Fibroblast of the conjunctiva (primary cell): ENCODE data around the gene ABHD15.

Experiments used
- DNase-seq: peaks from one replicate; pipeline ENCODE4 v3.0.0-alpha.2; 2010; ENCODE audit warnings: low read depth

The ABHD15 gene

GRCh38 chr17:29594519-29595090 is 27.8 kb upstream of the ABHD15 start:
- DNase-seq: no peak

- no peak for DNase-seq
These were observed 27.0 kb upstream of the ABHD15 start for GRCh38 chr17:29593591-29594518.

GRCh38 chr17:29592850-29593551 is 26.2 kb upstream of the ABHD15 start, which contains the start of gene ANKRD13B:
ANKRD13B (plus strand) TSS chr17:29593132; CDS start chr17:29593622, 490 bp downstream.
- DNase-seq: no peak

DNA sequence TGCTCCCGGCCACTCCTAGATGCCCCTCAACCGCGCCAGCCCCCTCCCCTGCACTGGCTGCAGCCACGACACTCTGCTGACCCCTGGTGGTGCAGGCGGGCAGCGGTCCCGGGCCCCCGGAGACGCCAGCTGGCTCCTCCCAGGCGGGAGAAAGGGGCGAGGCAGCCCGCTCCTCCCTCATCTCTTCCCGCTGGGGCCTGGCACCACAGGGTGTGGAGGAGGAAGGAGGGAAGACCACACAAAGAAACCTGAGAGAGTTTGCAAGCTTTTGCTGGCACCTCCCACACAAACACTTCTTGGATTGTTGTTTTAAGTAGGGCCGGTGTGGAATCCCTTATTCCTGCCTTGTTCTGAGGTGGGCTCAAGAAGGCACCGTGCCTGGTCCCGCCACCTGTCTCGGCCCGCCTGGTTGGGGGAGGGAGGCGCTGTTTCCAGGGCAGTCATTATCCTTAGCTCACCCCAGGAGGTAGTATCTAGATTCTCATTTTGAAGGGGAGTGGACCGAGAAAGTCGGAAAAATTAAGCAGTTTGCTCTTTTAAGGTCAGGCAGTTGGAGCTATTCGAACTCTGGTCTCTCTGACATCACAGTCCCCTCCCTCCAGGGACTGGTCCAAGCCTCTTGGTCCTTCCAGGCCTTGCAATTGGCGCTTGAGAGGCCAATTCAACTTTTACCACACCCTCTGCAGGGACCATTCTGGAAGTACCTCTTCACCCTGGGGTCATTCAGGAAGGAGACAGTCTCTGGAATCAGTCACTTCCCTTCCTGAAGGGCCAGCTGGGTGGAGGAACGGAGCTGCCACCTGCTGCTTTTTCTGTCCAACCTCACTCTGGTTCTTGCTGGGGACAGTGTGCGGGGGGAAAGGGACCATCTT is 25.1 kb upstream of the ABHD15 start:
- DNase-seq: peak; percentile 69

DNA sequence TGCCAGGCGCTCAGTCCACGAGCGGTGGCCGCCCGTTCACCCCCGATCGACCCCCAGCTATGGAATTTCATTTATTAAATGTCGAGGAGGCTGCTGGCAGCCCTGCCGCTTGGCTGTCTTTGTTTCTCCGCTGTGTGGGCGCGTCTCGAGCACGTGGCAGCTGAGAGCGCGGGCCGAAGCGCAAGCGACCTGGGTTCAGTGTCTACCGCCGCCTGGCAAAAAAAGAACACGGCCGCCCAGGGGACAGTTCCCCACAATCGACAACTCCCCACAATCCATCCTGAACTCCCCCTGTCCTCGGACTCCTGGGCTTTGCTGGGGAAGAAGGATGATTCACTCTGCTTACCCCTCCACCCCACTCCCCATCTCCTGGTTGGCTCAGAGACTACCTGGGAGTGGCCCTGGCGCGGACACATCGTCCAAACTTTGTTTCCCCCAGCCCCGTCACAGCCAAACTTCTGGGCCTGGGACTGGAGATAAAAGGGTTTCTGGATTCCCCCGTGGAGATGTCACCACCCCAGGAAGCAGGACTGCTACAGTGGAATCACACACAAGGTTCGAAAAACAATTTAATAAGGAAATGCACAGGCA is 24.4 kb upstream of the ABHD15 start:
- no peak for DNase-seq

DNA sequence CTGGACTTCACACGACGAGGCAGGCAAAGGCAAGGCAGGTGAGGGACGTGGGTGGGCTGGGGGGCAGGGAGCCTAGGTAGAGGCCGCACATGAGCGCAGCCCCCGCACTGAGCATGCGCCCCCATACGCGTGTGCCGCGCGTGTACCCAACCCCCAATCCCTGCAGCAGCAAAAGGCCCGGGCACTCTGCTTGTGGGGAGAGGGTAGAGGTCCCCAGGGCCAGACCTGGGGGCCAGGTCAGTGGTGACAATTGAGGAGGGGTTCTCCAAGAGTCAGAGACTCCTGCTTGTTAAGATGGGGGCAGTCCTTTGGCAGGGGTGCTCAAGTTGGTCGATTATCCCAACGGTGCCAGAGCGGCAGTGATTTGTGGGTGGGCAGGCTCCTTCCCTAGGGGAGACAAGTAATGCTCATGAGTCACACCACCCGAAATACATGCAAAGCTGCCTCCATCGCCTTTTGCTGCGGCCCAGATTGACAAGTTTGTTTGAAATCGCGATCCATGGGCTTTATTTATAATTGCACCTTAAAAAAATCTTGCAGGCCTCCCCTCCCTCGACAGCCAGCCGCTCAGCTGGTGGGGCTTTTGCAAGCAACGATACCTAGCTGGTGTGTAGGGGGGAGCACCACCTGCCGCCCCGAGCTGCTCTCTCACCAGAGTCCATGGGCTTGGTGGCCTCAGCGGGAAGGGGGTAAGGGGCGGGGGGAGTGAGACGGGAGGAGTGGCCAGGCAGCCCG is 23.7 kb upstream of the ABHD15 start:
- no peak for DNase-seq

DNA sequence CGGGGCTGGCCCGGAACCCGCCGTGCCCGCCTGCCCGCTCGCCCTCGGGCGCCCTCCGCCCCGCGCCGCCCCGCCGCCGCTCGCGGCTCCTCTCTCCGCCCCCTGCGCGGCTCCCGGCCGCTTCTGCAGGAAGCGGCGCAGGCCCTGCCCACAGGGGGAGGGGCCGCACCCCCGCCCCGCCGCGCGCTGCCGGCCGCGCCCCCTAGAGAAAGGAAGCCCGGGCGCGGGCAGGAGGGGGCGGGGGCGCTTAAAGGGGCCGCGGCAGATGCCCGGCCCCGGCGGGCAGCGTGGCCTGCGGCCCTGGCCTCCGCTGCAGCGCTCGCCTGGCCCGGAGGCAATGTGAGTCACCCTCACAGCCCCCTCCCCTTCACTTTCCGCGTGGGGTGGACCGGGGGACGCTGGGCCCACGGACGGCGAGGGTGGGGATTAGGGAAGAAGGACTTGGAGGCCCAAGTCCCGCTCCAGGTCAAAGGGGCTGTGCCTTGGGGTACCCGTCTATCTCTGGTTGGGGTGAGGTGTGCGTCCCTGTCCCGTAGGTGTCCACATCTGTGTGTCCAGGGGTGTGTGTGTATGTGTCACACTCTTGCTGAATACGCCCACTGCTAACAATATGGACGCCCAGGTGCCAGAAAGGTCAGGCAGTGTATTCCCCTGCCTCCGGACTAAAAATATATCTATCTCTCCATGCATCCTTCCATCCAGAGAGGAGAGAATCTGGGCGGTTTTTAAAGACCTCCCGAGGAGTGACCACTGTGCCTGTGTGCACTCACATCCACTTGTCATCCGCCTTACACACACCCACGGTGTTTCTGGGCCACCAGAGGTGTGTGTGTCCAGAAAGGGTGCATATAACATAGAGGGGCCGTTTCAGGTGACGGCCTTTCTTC is 22.9 kb upstream of the ABHD15 start, which contains the start of gene GIT1:
TSS of gene GIT1 (minus strand) at position 125 of the 887 bp plus-strand sequence. CDS start 270 bp downstream, outside the sequence.
- DNase-seq: peak; percentile 65

DNA sequence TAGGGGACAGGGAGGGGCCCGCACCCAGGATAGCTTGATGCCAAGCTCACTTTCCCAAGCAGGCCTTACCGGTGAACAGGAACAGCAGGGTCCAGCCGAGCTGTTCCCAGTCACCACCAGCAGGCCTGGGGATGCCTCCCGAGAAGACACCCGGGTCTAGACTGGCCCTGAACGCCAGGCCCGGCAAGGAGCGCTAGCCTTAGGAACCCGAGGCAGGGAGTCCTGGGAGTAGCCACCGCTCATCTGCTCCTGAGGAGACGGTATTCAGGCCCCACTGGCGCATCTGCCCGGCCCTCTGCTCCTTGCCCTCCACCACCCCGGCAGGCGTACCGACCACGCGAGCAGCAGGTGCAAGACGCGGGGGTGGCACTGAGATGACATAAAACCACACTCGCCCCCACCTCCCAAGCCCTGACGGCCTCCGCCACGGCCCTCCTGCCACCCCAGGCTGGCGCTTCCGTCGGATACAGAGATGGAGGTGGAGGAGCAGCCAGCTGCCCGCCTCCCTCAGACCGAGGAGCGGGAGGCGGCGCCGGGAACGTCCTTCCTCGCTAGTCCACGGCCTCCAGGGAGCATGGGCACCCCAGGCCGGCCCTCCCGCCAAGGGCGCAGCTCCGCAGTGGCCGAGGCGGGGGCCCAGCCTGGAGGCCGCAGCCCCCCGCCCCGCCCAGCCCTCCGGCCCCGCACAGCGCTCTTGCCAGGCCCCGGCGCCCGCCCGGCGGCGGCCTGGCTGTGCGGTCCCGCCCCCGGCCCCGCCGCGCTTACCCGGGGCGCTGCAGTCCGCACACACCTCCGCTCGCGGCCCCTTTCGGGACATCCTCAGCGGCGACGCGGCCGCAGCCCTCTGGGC is 21.9 kb upstream of the ABHD15 start:
- no peak for DNase-seq

DNA sequence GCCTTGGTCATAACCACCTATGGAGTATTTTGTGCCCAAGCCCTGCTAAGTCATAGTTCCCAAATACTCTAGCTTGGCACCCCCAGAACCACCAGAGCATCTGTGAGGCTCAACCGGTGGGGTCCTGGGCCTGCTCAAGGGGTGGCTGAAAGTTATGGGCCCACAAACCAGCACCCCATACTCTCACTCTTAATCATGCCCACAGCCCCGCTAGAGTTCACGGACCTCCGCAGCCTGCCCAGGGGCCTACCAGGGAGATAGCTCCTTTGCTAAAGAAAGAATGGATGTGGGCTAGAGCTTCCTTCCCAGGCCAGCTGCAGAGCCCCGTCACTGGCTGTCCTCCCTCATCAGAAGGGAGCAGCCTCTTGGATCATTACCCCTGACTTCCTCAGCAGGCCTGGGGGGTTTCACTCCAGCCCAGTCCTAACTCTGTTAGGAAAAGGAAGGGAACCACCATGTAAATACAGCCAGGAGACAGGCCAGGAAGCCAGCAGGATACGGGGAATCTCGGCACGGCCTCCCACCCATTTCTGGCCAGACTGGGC is 21.3 kb upstream of the ABHD15 start:
- DNase-seq: no peak

- no peak for DNase-seq
These were observed 20.8 kb upstream of the ABHD15 start for GRCh38 chr17:29587591-29587990.

GRCh38 chr17:29586676-29587469 is 20.0 kb upstream of the ABHD15 start:
- DNase-seq: no peak

- DNase-seq: no peak
These were observed 18.4 kb upstream of the ABHD15 start for GRCh38 chr17:29585080-29585751.

- no peak for DNase-seq
These were observed 17.7 kb upstream of the ABHD15 start for GRCh38 chr17:29584452-29585079.

DNA sequence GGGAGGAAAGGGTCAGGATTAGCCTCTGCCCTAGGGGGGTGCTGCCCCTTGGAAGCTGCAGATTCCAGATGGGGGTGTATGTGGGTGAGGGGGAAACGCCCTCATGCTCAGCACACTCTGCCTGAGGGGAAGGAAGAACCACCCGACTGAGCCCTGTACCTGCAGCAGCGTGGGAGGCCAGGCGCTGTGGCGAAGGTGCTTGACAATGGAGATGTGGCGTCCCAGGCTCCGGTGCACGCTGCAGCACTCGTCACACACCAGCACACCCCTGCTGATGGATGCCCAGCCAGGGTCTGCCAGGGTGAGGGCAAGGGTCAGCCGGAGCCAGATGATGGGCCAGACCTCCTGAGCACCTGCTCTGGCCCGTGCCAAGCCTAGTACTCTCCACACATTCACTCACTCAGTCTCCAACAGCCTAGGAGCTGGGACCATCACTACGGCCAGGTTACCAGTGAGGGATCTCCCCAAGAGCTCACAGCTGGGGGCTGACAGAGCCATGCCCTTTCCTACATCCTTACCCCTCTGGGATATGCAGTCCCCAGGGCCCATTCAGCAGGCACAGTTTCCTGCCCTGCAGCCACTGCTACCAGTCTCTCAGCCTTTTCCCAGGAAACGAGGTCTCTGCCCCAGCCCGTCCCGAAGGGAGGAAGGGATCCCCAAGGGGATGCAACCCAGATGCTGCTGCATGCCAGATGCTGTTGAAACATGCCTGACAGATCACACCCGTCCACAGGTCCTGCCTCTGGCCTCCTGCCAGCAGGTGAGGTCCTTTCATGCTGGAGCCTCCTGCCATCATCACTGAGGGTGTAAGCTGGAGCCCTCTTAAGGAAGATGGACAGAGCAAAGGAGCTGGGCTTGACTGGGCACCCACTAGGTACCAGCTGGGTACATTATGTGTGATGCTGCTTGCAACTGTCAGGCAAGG is 16.7 kb upstream of the ABHD15 start:
- DNase-seq: no peak

DNA sequence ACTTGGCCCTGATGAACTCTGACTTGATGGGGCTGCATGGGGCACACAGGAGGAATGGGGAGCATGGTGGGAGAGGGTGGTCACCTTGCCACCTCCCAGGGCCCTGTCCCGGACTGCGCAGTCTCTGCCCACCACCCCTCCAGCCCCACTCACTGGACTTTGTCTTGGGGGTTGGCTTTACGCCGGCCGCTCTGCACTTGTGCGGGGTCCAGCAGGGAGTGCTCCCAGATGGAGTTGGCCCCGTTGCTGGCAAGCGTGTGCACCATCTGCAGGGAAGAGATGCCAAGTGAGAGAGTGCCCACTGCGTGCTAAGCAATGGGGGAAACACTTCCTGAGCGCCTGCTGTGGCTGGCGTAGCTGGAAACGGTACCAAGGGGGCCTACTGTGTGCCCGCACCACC is 15.9 kb upstream of the ABHD15 start:
- DNase-seq: no peak
